K562 (cell line): Measurements from ENCODE around the gene ZNF862. TPM values are rescaled to one million over a fixed set of nuclear protein-coding genes. Genes with fewer than 3 reads are reported as not detected.

Experiments
- ADNP ChIP-seq: fragments of 200-800 bp; sonication (Bioruptor generic); IDR thresholded peaks from 2 replicates; pipeline ENCODE4 v1.6.1; 2016; ENCODE audit warnings: missing genetic modification characterization, missing compliant biosample characterization
- ARHGAP35 ChIP-seq: fragments of 450-650 bp; IDR thresholded peaks from 2 replicates; pipeline ENCODE4 v1.6.1; 2018; ENCODE audit not compliant: partially characterized antibody
- CHAMP1 ChIP-seq: fragments of 450-650 bp; IDR thresholded peaks from 2 replicates; pipeline ENCODE4 v1.6.1; 2016; ENCODE audit warnings: mild to moderate bottlenecking
- E2F5 ChIP-seq: sonication (generic); formaldehyde crosslinking; IDR thresholded peaks from 2 replicates; pipeline ENCODE4 v1.8.0; 2022; ENCODE audit warnings: mild to moderate bottlenecking, missing genetic modification reagents
- ELF1 ChIP-seq: fragments of 200-800 bp; sonication (Bioruptor generic); IDR thresholded peaks from 2 replicates; pipeline ENCODE4 v1.6.1; 2016; ENCODE audit warnings: missing genetic modification characterization, missing compliant biosample characterization
- KDM2B ChIP-seq: fragments of 250-450 bp; sonication (Bioruptor Pico); IDR thresholded peaks from 2 replicates; pipeline ENCODE4 v1.8.0; 2021; ENCODE audit warnings: mild to moderate bottlenecking, moderate library complexity
- NFIC ChIP-seq: fragments of 450-650 bp; IDR thresholded peaks from 2 replicates; pipeline ENCODE4 v1.6.1; 2017; ENCODE audit warnings: mild to moderate bottlenecking, inconsistent platforms
- RBM22 ChIP-seq: fragments of 200-400 bp; formaldehyde crosslinking; IDR thresholded peaks from 2 replicates; pipeline ENCODE4 v1.6.1; 2018; ENCODE audit warnings: low read length, low read depth; ENCODE audit not compliant: poor library complexity, severe bottlenecking
- RFX7 ChIP-seq: fragments of 250-450 bp; sonication (Bioruptor Pico); IDR thresholded peaks from 2 replicates; pipeline ENCODE4 v1.5.1; 2021; ENCODE audit warnings: mild to moderate bottlenecking
- SRF ChIP-seq, 2 experiments: fragments of 250-450, 450-650 bp in 1 of 2; sonication (Bioruptor Pico) in 1 of 2; sonication (generic) in 1 of 2; formaldehyde crosslinking; IDR thresholded peaks; 2 replicates each; pipeline versions ENCODE4 v1.5.0 to v1.5.1; 2020 to 2022; ENCODE audit warnings: mild to moderate bottlenecking in 1 of 2, missing genetic modification reagents in 1 of 2
- SUPT5H ChIP-seq: fragments of 450-650 bp; IDR thresholded peaks from 2 replicates; pipeline ENCODE4 v1.6.1; 2016
- TARDBP ChIP-seq: fragments of 450-650 bp; IDR thresholded peaks from 2 replicates; pipeline ENCODE4 v1.6.1; 2016
- TEAD1 ChIP-seq, 2 experiments: fragments of 450-650 bp in 1 of 2; sonication (generic) in 1 of 2; formaldehyde crosslinking; IDR thresholded peaks; 2 replicates each; pipeline versions ENCODE4 v1.4.0 to v1.8.0; 2020 to 2022; ENCODE audit warnings: mild to moderate bottlenecking in 2 of 2, missing genetic modification reagents in 1 of 2
- TFAP4 ChIP-seq: sonication (generic); formaldehyde crosslinking; IDR thresholded peaks from 2 replicates; pipeline ENCODE4 v1.8.0; 2022; ENCODE audit warnings: missing genetic modification reagents, mild to moderate bottlenecking, moderate library complexity, borderline replicate concordance
- VEZF1 ChIP-seq: fragments of 200-800 bp; sonication (Bioruptor generic); IDR thresholded peaks from 2 replicates; pipeline ENCODE4 v1.6.1; 2017; ENCODE audit warnings: missing genetic modification characterization, missing compliant biosample characterization
- ZBTB43 ChIP-seq: sonication (generic); formaldehyde crosslinking; IDR thresholded peaks from 2 replicates; pipeline ENCODE4 v1.8.0; 2023; ENCODE audit warnings: mild to moderate bottlenecking, missing genetic modification reagents
- ZNF232 ChIP-seq: sonication (generic); formaldehyde crosslinking; IDR thresholded peaks from 2 replicates; pipeline ENCODE4 v1.8.0; 2022; ENCODE audit warnings: mild to moderate bottlenecking, missing genetic modification reagents
- ZNF280A ChIP-seq: fragments of 450-650 bp; IDR thresholded peaks from 2 replicates; pipeline ENCODE4 v1.6.1; 2018; ENCODE audit warnings: mild to moderate bottlenecking, low read depth; ENCODE audit not compliant: partially characterized antibody
- ZNF780A ChIP-seq: fragments of 250-450 bp; sonication (Bioruptor Pico); IDR thresholded peaks from 2 replicates; pipeline ENCODE4 v1.5.0; 2021; ENCODE audit warnings: mild to moderate bottlenecking
- polyA plus RNA-seq, 8 experiments: library from polyadenylated mRNA; depleted of rRNA in 4 of 8; stranded (reverse) in 5 of 8; unstranded in 3 of 8; fragments of >200 nt; fragmentation: Nextera tagmentation in 2 of 8; fragmentation: Illumina TruSeq in 1 of 8; extraction: Ambion mirVana in 2 of 8; extraction: Trizol in 1 of 8; gene quantifications; 2 replicates each; pipeline versions ENCODE4 v1.2.1 to v1.2.3, GENCODE V29; 2011 to 2014; ENCODE audit warnings: inconsistent platforms in 1 of 8, missing spikeins in 1 of 8
- total RNA-seq, 7 experiments: library from RNA; depleted of rRNA in 6 of 7; stranded (reverse); fragments of >200 nt in 6 of 7; fragmentation: Illumina TruSeq in 2 of 7; extraction: Trizol in 2 of 7; gene quantifications; 2 replicates each; pipeline versions ENCODE4 v1.2.1 to v1.2.3, GENCODE V29; 2011 to 2021; ENCODE audit warnings: low replicate concordance in 1 of 7

ZNF862 gene
- total and polyA plus RNA-seq, 9 of the 15 experiments (the other 6 are each of a cell fraction or from before 2014, with no cell fraction given): 1.1 to 3.9 (median 2.6) TPM

- TF ChIP-seq ZNF280A: no peak
- no peak for TF ChIP-seq E2F5 (CRISPR knock-in tag)
- 0 out of 2 replicates have a peak, but pooled peaks have one; percentile 11 for TF ChIP-seq VEZF1 (CRISPR knock-in tag)
- TF ChIP-seq TEAD1 (CRISPR knock-in tag; IDR thresholded peaks at IDR 0.05): peak in 1 of 2 experiments; percentile 86; a peak in 1 of 4 replicates
- no peak for TF ChIP-seq CHAMP1
- peak; percentile 33; the same call in 1 of the 2 replicates for TF ChIP-seq ZBTB43 (CRISPR knock-in tag)
- no peak for TF ChIP-seq ZNF780A (CRISPR knock-in tag)
- no peak for TF ChIP-seq RBM22
- peak; percentile 32; the same call in 1 of the 2 replicates for TF ChIP-seq KDM2B (CRISPR knock-in tag)
- 0 out of 4 replicates have a peak, but pooled peaks of 1 of the 2 experiments have one; percentile 47 for TF ChIP-seq SRF (CRISPR knock-in tag; IDR thresholded peaks at IDR 0.05)
- TF ChIP-seq ZNF232 (CRISPR knock-in tag): 0 out of 2 replicates have a peak, but pooled peaks have one; percentile 73
- peak; percentile 84 for TF ChIP-seq TFAP4 (CRISPR knock-in tag)
- TF ChIP-seq NFIC: no peak
- no peak for TF ChIP-seq ADNP
- no peak for TF ChIP-seq SUPT5H
- no peak for TF ChIP-seq ARHGAP35
- no peak for TF ChIP-seq TARDBP
- TF ChIP-seq RFX7: no peak
- TF ChIP-seq ELF1 (tag): no peak
These were observed 35.9 kb downstream of the ZNF862 start (continued) for GRCh38 chr7:149873970-149874643.
